GM23248 (cell line): ENCODE results near the gene PDGFC. TPM values are rescaled to one million over a fixed set of nuclear protein-coding genes. Genes with fewer than 3 reads are reported as not detected.

Experiments used
- DNase-seq: peaks from one replicate; pipeline ENCODE4 v3.0.0-alpha.2; 2015
- H2AFZ ChIP-seq: fragments of 200-600 bp; sonication (generic); 2 replicates; pipeline ENCODE4 v1.6.1; 2016; ENCODE audit warnings: antibody characterized with exemption
- H3F3A ChIP-seq: fragments of 200-600 bp; sonication (generic); 2 replicates; pipeline ENCODE4 v1.6.1; 2016; ENCODE audit warnings: mild to moderate bottlenecking, antibody characterized with exemption, mixed run types; ENCODE audit not compliant: insufficient read depth
- H3K27ac ChIP-seq: fragments of 200-600 bp; sonication (generic); 2 replicates; pipeline ENCODE4 v1.5.1; 2016; ENCODE audit warnings: mild to moderate bottlenecking
- H3K27me3 ChIP-seq: fragments of 200-600 bp; sonication (generic); replicated peaks from 2 replicates; pipeline ENCODE4 v1.6.1; 2016; ENCODE audit warnings: mild to moderate bottlenecking; ENCODE audit not compliant: insufficient read depth
- H3K36me3 ChIP-seq: fragments of 200-600 bp; sonication (generic); 2 replicates; pipeline ENCODE4 v1.6.1; 2016; ENCODE audit warnings: low read depth, mild to moderate bottlenecking
- H3K4me1 ChIP-seq: fragments of 200-600 bp; sonication (generic); 2 replicates; pipeline ENCODE4 v1.6.1; 2016; ENCODE audit warnings: mild to moderate bottlenecking; ENCODE audit not compliant: insufficient read depth
- H3K4me2 ChIP-seq: fragments of 200-600 bp; sonication (generic); one replicate; pipeline ENCODE4 v1.6.1; 2016; ENCODE audit warnings: mild to moderate bottlenecking; ENCODE audit not compliant: unreplicated experiment
- H3K4me3 ChIP-seq: fragments of 200-600 bp; sonication (generic); 2 replicates; pipeline ENCODE4 v1.5.1; 2016; ENCODE audit warnings: mild to moderate bottlenecking
- H3K79me2 ChIP-seq: fragments of 200-600 bp; sonication (generic); 2 replicates; pipeline ENCODE4 v1.6.1; 2016; ENCODE audit warnings: mild to moderate bottlenecking; ENCODE audit not compliant: insufficient read depth
- H3K9ac ChIP-seq: fragments of 200-600 bp; sonication (generic); 2 replicates; pipeline ENCODE4 v1.6.1; 2016; ENCODE audit warnings: mild to moderate bottlenecking
- H3K9me2 ChIP-seq: fragments of 200-600 bp; sonication (generic); 2 replicates; pipeline ENCODE4 v1.6.1; 2016; ENCODE audit warnings: mixed run types, mild to moderate bottlenecking, moderate library complexity; ENCODE audit not compliant: insufficient read depth
- H3K9me3 ChIP-seq: fragments of 200-600 bp; sonication (generic); one replicate; pipeline ENCODE4 v1.6.1; 2017; ENCODE audit warnings: low read depth
- H4K20me1 ChIP-seq: fragments of 200-600 bp; sonication (generic); 2 replicates; pipeline ENCODE4 v1.6.0; 2016; ENCODE audit not compliant: insufficient read depth
- EZH2 ChIP-seq: fragments of 200-600 bp; sonication (generic); IDR thresholded peaks from 2 replicates; pipeline ENCODE4 v1.6.1; 2018; ENCODE audit warnings: antibody characterized with exemption, mild to moderate bottlenecking; ENCODE audit not compliant: insufficient read depth, poor library complexity, severe bottlenecking
- EZH2phosphoT487 ChIP-seq: fragments of 200-600 bp; sonication (generic); IDR thresholded peaks from 2 replicates; pipeline ENCODE4 v1.6.1; 2018; ENCODE audit warnings: antibody characterized with exemption, moderate library complexity, mild to moderate bottlenecking, low read depth; ENCODE audit not compliant: insufficient read depth
- WGBS, 2 experiments: methylation state at CpG; one replicate each; pipeline ENCODE4 v1.1.6; 2015 to 2017; ENCODE audit warnings: low lambda C conversion rate in 2 of 2, low coverage in 1 of 2; ENCODE audit errors: missing lambda C conversion rate in 2 of 2; 5-methylcytosine and 5-hydroxymethylcytosine counted together
- in situ Hi-C: fragments of 300-500 bp; cut with MboI; formaldehyde crosslinking; loops from 2 replicates; pipeline ENCODE4 v1.15.0; 2020
- polyA plus RNA-seq: library from polyadenylated mRNA; unstranded; fragments of >200 nt; fragmentation: Nextera tagmentation; extraction: Ambion mirVana; gene quantifications from 2 replicates; pipeline ENCODE4 v1.2.1, GENCODE V29; 2016
- total RNA-seq: library from RNA; depleted of rRNA; stranded (reverse); fragments of >200 nt; shearing (Covaris generic); gene quantifications from 2 replicates; pipeline ENCODE4 v1.2.3, GENCODE V29; 2014

The PDGFC gene
- total and polyA plus RNA-seq, 2 experiments from 2014 or later = 26.5 to 64.4 TPM

GRCh38 chr4:156824451-156825060 lies 147.0 kb downstream of the PDGFC start:
- no peaks in the 10 kb centered on the region for H3K9me3 ChIP-seq
- 98 to 99% methylated on average over 2 of the region's 2 CpGs for WGBS, 2 experiments
- in situ Hi-C loops = no loop called here
- no peak overlapping the region for H3K9ac ChIP-seq
- no peak for DNase-seq
- H4K20me1 ChIP-seq = no peaks in the 10 kb centered on the region
- H3K27me3 ChIP-seq = no peaks in the 10 kb centered on the region
- H3K27ac ChIP-seq = no peak overlapping the region
- no peak overlapping the region for H3K4me3 ChIP-seq
- peaks cover 83% of the 10 kb centered on the region for H3K79me2 ChIP-seq
- no peaks in the 10 kb centered on the region for H3K9me2 ChIP-seq
- H3K4me1 ChIP-seq = peaks cover 18% of the 10 kb centered on the region
- H3F3A ChIP-seq = peaks cover 15% of the 10 kb centered on the region
- no peak overlapping the region for H2AFZ ChIP-seq
- H3K36me3 ChIP-seq = no peaks in the 10 kb centered on the region
- no peak overlapping the region for H3K4me2 ChIP-seq
- TF ChIP-seq EZH2 (no peak), EZH2phosphoT487 (no peak)

- no peaks in the 10 kb centered on the region for H3K9me2 ChIP-seq
- H2AFZ ChIP-seq = no peak overlapping the region
- no peaks in the 10 kb centered on the region for H3F3A ChIP-seq
- H3K4me1 ChIP-seq = peaks cover 4% of the 10 kb centered on the region
- WGBS, 2 experiments = 67 to 70% methylated on average over 3 of the region's 3 CpGs
- no peaks in the 10 kb centered on the region for H3K27me3 ChIP-seq
- in situ Hi-C loops = no loop called here
- no peaks in the 10 kb centered on the region for H4K20me1 ChIP-seq
- H3K4me2 ChIP-seq = no peak overlapping the region
- H3K4me3 ChIP-seq = no peak overlapping the region
- H3K9me3 ChIP-seq = no peaks in the 10 kb centered on the region
- peaks cover 86% of the 10 kb centered on the region for H3K79me2 ChIP-seq
- no peak overlapping the region for H3K27ac ChIP-seq
- no peak overlapping the region for H3K9ac ChIP-seq
- H3K36me3 ChIP-seq = no peaks in the 10 kb centered on the region; the same call in 1 of the 2 replicates
- no peak for DNase-seq
- no peak for TF ChIP-seq EZH2
- no peak for TF ChIP-seq EZH2phosphoT487
Measured at GRCh38 chr4:156820931-156821330, 150.7 kb downstream of the PDGFC start.

- in situ Hi-C loops = no loop called here
- H3K79me2 ChIP-seq = peaks cover 86% of the 10 kb centered on the region
Measured at GRCh38 chr4:156816360-156816755, 155.2 kb downstream of the PDGFC start.

DNA sequence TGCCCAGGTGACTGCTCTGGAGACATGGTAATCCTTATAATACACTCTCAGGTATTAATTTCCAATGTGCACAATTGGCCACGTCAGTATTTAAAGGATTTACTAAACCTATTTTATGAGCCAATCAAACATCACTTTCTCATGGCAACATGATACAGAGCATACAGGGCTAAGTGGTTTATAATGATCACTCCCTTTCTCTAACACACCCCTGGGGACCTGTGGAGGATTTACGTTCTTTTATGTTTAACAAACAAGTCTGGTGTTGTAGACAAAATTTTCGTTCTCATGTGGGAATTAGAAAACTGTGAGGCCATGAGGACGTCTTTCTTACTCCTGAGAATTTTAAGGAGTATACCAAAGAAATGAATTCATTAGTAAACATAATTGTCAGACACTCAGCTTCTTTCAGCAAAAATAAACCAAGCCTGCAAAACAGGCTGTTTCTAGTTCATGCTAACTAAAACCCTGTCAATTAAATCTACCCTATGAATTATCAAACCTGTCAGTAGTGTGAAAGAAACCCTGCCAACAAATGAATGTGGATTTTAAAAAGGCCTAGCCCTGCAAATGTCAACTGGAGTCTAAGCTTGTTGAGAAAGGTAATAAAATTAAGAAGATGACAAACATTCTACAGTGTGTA lies 155.8 kb downstream of the PDGFC start:
- Histone ChIP-seq H3K9me3 (no peaks in the 10 kb centered on the region), H3K9me2 (no peaks in the 10 kb centered on the region), H3K4me1 (no peaks in the 10 kb centered on the region), H3K4me3 (no peak overlapping the region), H3F3A (no peaks in the 10 kb centered on the region), H3K27ac (no peak overlapping the region), H4K20me1 (no peaks in the 10 kb centered on the region), H3K4me2 (no peak overlapping the region), H3K27me3 (no peaks in the 10 kb centered on the region), H3K36me3 (no peaks in the 10 kb centered on the region; the same call in 1 of the 2 replicates), H2AFZ (no peak overlapping the region), H3K9ac (no peak overlapping the region), H3K79me2 (peaks cover 84% of the 10 kb centered on the region)
- no peak for TF ChIP-seq EZH2
- TF ChIP-seq EZH2phosphoT487 = no peak
- in situ Hi-C loops = no loop called here
- WGBS, 2 experiments = 95 to 97% methylated on average over 4 of the region's 4 CpGs
- DNase-seq = no peak

More at GRCh38 chr4:156816360-156816755, 155.2 kb downstream of the PDGFC start:
- Histone ChIP-seq H3F3A (no peaks in the 10 kb centered on the region), H3K27ac (no peak overlapping the region), H3K9me2 (no peaks in the 10 kb centered on the region), H2AFZ (no peak overlapping the region), H3K9me3 (no peaks in the 10 kb centered on the region), H3K9ac (no peak overlapping the region), H3K4me3 (no peak overlapping the region), H3K4me1 (no peaks in the 10 kb centered on the region), H3K4me2 (no peak overlapping the region), H3K36me3 (no peaks in the 10 kb centered on the region; the same call in 1 of the 2 replicates), H4K20me1 (no peaks in the 10 kb centered on the region), H3K27me3 (no peaks in the 10 kb centered on the region)
- TF ChIP-seq EZH2 (no peak), EZH2phosphoT487 (no peak)
- DNase-seq = no peak
- 95 to 99% methylated on average over 2 of the region's 2 CpGs for WGBS, 2 experiments
